PC-9 (cell line): Measurements from ENCODE around the gene UGT2B10.

Experiments
- CTCF ChIP-seq: fragments of 200-600 bp; sonication (generic); conservative IDR thresholded peaks from 2 replicates; pipeline ENCODE4 v1.6.1; 2017; ENCODE audit warnings: mixed run types, antibody characterized with exemption, mild to moderate bottlenecking, moderate library complexity
- EZH2 ChIP-seq: fragments of 200-600 bp; sonication (generic); IDR thresholded peaks from 2 replicates; pipeline ENCODE4 v1.8.0; 2017; ENCODE audit warnings: antibody characterized with exemption, low read depth

GRCh38 chr4:68797618-68798017, 18.2 kb upstream of the UGT2B10 start:
- TF ChIP-seq CTCF: no peak
- TF ChIP-seq EZH2: no peak
